Measurements from ENCODE around the gene LRCH1. TPM values are rescaled to one million over a fixed set of nuclear protein-coding genes. Genes with fewer than 3 reads are reported as not detected.

The LRCH1 gene
- total and polyA plus RNA-seq, 2 of the 13 experiments (the other 11 are each of a cell fraction or from before 2014, with no cell fraction given), result 4.1 to 12.6 TPM

DNA sequence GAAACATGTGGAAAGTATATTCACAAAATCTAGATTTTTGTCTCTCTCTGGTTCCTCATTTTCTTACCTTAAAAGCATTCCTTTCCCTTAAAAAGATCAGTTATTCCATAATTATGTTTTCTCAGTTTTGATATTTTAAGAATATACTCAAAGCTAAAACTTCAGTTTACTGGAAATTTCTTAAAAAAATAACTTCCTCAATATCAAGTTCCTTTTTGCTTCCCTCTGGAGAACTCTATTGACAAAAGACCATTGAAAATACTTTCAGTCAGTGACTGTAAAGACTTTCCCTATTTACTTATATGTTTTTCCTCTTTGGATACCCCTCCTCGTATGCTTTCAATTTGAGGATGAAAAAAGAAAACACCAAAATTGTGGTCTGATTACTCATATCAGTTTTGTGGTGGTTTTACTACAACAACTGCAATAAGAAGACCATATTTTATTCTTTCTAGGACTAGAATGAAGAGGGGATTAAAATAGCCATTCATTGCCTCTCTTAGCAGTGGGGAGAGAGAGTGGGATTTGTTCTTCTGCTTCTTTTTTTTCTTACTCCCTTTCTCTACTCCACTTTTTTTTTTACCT, 130.8 kb downstream of the LRCH1 start:
- POLR2A ChIA-PET, result interaction anchor here (0.9 to 1.7 kb wide), 3 partner anchors 18 to 24 kb away, joined by 3 to 9 read pairs (median 6); no protein-coding TSS in a partner anchor
- no TSS peak for BruUV-seq (replicated peaks)
- WGBS (ENCODE audit: low lambda C conversion rate), result 43% methylated on average over 1 of the region's 1 CpG

More for the DNA sequence above, 130.8 kb downstream of the LRCH1 start:
- Histone ChIP-seq H3K4me1 (ENCODE audit: insufficient read depth, low read length) (peaks cover 85% of the 10 kb centered on the region), H3K9me3 (ENCODE audit: low read length) (no peaks in the 10 kb centered on the region), H4K20me1 (ENCODE audit: insufficient read depth, low read length) (no peaks in the 10 kb centered on the region), H3K79me2 (ENCODE audit: insufficient read depth, low read length) (peaks cover 4% of the 10 kb centered on the region), H3K4me2 (ENCODE audit: low read depth, low read length) (peak overlapping the region; percentile 69), H3K36me3 (replicated peaks in 1 of 2; ENCODE audit: control insufficient read depth in 1 of 2, insufficient read depth in 2 of 2, low read length in 2 of 2) (peaks cover 2 to 11% of the 10 kb centered on the region in 2 experiments; a peak in 2 of 5 replicates), H2AFZ (ENCODE audit: low read length) (no peak overlapping the region), H3K9ac (ENCODE audit: insufficient read depth, low read depth, low read length) (peak overlapping the region; percentile 45), H3K27me3 (ENCODE audit: control insufficient read depth in 1 of 2, insufficient read depth in 2 of 2, low read length in 2 of 2) (no peaks in the 10 kb centered on the region), H3K27ac (ENCODE audit: extremely low read length, insufficient read depth, low read length) (peak overlapping the region; percentile 72), H3K4me3 (replicated peaks in 1 of 3; ENCODE audit: insufficient read depth in 1 of 3, low read depth in 2 of 3, low read length in 3 of 3) (peak overlapping the region; percentile 37 to 42 (median 40); a peak in 5 of 6 replicates)
- ATAC-seq (no peak), DNase-seq (ENCODE audit: low spot score) (no peak), FAIRE-seq (no peak)
- CTCF ChIA-PET (ENCODE audit: low intra/inter-chr PET ratio, low total read pairs), result no interaction called here
- TF ChIP-seq, protein P1, sequence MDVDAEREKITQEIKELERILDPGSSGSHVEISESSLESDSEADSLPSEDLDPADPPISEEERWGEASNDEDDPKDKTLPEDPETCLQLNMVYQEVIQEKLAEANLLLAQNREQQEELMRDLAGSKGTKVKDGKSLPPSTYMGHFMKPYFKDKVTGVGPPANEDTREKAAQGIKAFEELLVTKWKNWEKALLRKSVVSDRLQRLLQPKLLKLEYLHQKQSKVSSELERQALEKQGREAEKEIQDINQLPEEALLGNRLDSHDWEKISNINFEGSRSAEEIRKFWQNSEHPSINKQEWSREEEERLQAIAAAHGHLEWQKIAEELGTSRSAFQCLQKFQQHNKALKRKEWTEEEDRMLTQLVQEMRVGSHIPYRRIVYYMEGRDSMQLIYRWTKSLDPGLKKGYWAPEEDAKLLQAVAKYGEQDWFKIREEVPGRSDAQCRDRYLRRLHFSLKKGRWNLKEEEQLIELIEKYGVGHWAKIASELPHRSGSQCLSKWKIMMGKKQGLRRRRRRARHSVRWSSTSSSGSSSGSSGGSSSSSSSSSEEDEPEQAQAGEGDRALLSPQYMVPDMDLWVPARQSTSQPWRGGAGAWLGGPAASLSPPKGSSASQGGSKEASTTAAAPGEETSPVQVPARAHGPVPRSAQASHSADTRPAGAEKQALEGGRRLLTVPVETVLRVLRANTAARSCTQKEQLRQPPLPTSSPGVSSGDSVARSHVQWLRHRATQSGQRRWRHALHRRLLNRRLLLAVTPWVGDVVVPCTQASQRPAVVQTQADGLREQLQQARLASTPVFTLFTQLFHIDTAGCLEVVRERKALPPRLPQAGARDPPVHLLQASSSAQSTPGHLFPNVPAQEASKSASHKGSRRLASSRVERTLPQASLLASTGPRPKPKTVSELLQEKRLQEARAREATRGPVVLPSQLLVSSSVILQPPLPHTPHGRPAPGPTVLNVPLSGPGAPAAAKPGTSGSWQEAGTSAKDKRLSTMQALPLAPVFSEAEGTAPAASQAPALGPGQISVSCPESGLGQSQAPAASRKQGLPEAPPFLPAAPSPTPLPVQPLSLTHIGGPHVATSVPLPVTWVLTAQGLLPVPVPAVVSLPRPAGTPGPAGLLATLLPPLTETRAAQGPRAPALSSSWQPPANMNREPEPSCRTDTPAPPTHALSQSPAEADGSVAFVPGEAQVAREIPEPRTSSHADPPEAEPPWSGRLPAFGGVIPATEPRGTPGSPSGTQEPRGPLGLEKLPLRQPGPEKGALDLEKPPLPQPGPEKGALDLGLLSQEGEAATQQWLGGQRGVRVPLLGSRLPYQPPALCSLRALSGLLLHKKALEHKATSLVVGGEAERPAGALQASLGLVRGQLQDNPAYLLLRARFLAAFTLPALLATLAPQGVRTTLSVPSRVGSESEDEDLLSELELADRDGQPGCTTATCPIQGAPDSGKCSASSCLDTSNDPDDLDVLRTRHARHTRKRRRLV (CRISPR knock-in tag; IDR thresholded peaks at IDR 0.05), result no peak
- peak; percentile 20; the same call in 1 of the 2 replicates for TF ChIP-seq FOXA3 (CRISPR knock-in tag; IDR thresholded peaks at IDR 0.05)
- intact Hi-C loops (cut with micrococcal nuclease; ENCODE audit: unreplicated experiment), result loop anchor here (5.0 to 10.0 kb wide), 2 partner anchors 76 to 129 kb away; partner anchors contain the start of gene LRCH1
- in situ Hi-C loops (cut with HindIII; ENCODE audit: extremely low pct_ligation_motif_present, low pct_unique_long_range_greater_than_20kb), result loop anchor here (10.0 kb wide), 1 partner anchor 539 kb away; no protein-coding TSS in a partner anchor

All from HepG2 (cell line).